ENCODE measurements around the gene PITRM1.

PITRM1 gene

DNA sequence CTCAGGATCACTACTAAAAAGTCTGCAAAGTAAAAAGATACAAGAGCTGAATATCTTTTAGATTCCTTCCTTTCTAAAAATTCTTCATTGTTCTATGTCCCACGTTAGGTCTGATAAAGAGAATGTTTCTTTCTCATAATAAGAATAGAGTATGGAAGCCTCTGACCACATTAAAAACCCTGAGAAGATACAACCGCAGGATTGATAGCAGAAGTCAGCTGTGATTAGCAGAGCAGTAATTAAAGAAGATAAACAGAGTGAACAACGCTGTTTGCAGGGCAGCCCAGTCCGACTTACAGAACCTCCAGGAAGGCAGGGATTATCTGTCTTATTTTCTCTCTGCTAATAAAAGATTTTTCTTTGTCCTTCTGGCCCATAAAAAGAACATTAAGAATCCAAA lies 31.4 kb upstream of the PITRM1 start:
- TF ChIP-seq CTCF (IDR thresholded peaks at IDR 0.05; ENCODE audit: low read depth, low read length) = no peak
- DNase-seq (ENCODE audit: extremely low read depth, low read depth) = no peak

DNA sequence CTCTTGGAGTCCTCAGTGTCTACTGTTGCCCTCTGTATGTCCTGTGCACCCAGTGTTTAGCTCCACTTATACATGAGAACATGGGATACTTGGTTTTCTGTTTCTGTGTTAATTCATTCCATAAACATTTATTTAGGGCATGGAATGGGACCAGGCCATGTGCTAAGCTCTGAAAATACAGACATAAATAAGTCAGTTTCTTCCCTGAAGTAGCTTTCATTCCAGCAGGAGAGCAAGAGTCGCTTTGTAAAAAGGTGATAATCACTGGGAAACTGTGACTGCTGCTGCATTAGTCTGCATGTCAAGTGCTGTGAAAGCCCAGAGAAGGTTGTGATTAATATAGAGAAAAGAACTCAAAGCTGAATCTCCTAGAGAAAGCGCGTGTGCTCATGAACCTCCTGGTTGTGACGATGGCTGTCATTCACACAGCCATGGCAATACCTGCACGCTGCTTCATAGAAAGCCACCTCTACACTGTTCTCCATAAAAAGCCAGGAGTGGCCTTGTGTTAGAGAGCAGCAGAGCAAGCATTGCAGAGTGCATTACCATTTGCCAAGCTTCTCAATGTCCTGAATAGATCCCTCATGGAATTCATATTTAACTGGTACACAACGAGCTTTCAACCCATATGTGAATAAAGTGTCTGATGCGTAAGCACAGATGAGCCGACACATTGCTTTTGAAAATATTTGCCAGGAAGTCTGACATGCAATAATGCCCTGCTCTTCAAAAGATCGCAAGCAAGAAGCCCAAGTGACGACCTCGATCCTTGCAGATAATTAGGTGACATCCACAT lies 30.6 kb upstream of the PITRM1 start:
- TF ChIP-seq CTCF (IDR thresholded peaks at IDR 0.05; ENCODE audit: low read depth, low read length) = no peak
- DNase-seq (ENCODE audit: extremely low read depth, low read depth) = no peak

- no peak for TF ChIP-seq CTCF (IDR thresholded peaks at IDR 0.05; ENCODE audit: low read depth, low read length)
- no peak for DNase-seq (ENCODE audit: extremely low read depth, low read depth)
Measured at GRCh38 chr10:3201796-3202195, 29.2 kb upstream of the PITRM1 start.

- no peak for TF ChIP-seq CTCF (IDR thresholded peaks at IDR 0.05; ENCODE audit: low read depth, low read length)
- DNase-seq (ENCODE audit: extremely low read depth, low read depth) = no peak
Measured at GRCh38 chr10:3199488-3199887, 26.9 kb upstream of the PITRM1 start.

DNA sequence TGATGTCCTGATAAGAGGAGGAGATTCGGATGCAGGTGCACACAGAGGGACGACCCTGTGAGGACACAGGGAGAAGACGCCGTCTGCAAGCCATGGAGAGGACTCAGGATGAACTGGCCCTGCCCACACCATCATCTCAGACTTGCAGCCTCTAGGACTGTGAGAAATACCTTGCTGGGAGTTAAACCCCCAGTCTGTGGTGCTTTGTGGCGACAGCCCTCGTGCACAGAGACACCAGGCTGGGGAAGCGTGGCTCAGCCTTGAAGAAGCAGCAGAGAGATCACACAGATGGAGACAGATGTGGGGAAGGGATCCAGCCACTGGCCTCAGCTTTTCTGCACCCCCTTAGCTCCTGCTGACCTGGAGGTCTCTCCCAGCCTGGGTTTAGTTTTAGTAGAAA lies 26.3 kb upstream of the PITRM1 start:
- DNase-seq (ENCODE audit: extremely low read depth, low read depth) = no peak
- TF ChIP-seq CTCF (IDR thresholded peaks at IDR 0.05; ENCODE audit: low read depth, low read length) = no peak

GRCh38 chr10:3197348-3198003 lies 24.9 kb upstream of the PITRM1 start:
- TF ChIP-seq CTCF (IDR thresholded peaks at IDR 0.05; ENCODE audit: low read depth, low read length) = peak; percentile 93
- peak; percentile 45 for DNase-seq (ENCODE audit: extremely low read depth, low read depth)

GRCh38 chr10:3196958-3197347 lies 24.4 kb upstream of the PITRM1 start:
- no peak for TF ChIP-seq CTCF (IDR thresholded peaks at IDR 0.05; ENCODE audit: low read depth, low read length)
- DNase-seq (ENCODE audit: extremely low read depth, low read depth) = no peak
